Peyer's patch (tissue), 4 donors: Measurements from ENCODE around the gene PDCD2L. TPM values are rescaled to one million over a fixed set of nuclear protein-coding genes. Genes with fewer than 3 reads are reported as not detected.
A peak's percentile ranks its signal among the peaks of the same experiment; 100 is the strongest.

Experiments
- DNase-seq, 3 donors: peaks; one replicate each; pipeline ENCODE4 v3.0.0-alpha.2; 2017 to 2019
- H3K27ac ChIP-seq, 4 donors: fragments of 200-600 bp; sonication (generic); one replicate each; pipeline ENCODE4 v1.5.1; 2016 to 2019
- H3K27me3 ChIP-seq, 2 donors: fragments of 200-600 bp; sonication (generic); one replicate each; pipeline ENCODE4 v1.5.1; 2019
- H3K36me3 ChIP-seq, 3 donors: fragments of 200-600 bp; sonication (generic); one replicate each; pipeline ENCODE4 v1.5.1; 2016 to 2019
- H3K4me1 ChIP-seq, 4 donors: fragments of 200-600 bp; sonication (generic); one replicate each; pipeline ENCODE4 v1.5.1; 2016 to 2019
- H3K4me3 ChIP-seq, 4 donors: fragments of 200-600 bp; sonication (generic); 1 replicate in 3 of 4; 2 replicates in 1 of 4; pipeline ENCODE4 v1.5.1; 2016 to 2019; ENCODE audit warnings: mild to moderate bottlenecking in 1 of 4
- H3K9me3 ChIP-seq, 4 donors: fragments of 200-600 bp; sonication (generic); one replicate each; pipeline ENCODE4 v1.5.1; 2016 to 2019; ENCODE audit warnings: mild to moderate bottlenecking in 1 of 4
- CTCF ChIP-seq, 6 experiments: fragments of 450-650 bp in 4 of 6; fragments of 200-600 bp in 2 of 6; sonication (generic) in 1 of 6; IDR thresholded peaks; one replicate each; pipeline ENCODE4 v1.5.1; 2017 to 2019; ENCODE audit warnings: antibody characterized with exemption in 6 of 6, mild to moderate bottlenecking in 3 of 6, moderate library complexity in 1 of 6
- POLR2A ChIP-seq, 2 donors: fragments of 450-650 bp; IDR thresholded peaks; one replicate each; pipeline ENCODE4 v1.5.1; 2017; ENCODE audit warnings: antibody characterized with exemption in 2 of 2, mild to moderate bottlenecking in 2 of 2, moderate library complexity in 2 of 2
- total RNA-seq, 4 donors: library from RNA; depleted of rRNA; stranded (reverse); fragments of >200 nt; gene quantifications; one replicate each; pipeline ENCODE4 v1.1.0, GENCODE V29; 2016

The PDCD2L gene
- total RNA-seq, 4 donors from 2014 or later, result 8.6 to 14.0 (median 10.3) TPM

- Histone ChIP-seq H3K27me3 (no peaks in the 10 kb centered on the region), H3K4me1 (no peaks in the 10 kb centered on the region), H3K36me3 (peaks cover 0 to 5% (median 0%) of the 10 kb centered on the region in 3 donors), H3K9me3 (no peaks in the 10 kb centered on the region), H3K27ac (no peak overlapping the region), H3K4me3 (no peak overlapping the region)
- DNase-seq, result peak in 1 of 3 donors; percentile 13
- TF ChIP-seq POLR2A (IDR thresholded peaks at IDR 0.05) (no peak), CTCF (IDR thresholded peaks at IDR 0.05) (no peak)
Measured at GRCh38 chr19:34409189-34410164, 5.3 kb downstream of the PDCD2L start.

GRCh38 chr19:34411216-34411615 is 7.0 kb downstream of the PDCD2L start:
- peak in 1 of 3 donors; percentile 22 for DNase-seq
- H3K27ac ChIP-seq, result no peak overlapping the region
- peaks cover 0 to 11% (median 0%) of the 10 kb centered on the region in 3 donors for H3K36me3 ChIP-seq
- no peaks in the 10 kb centered on the region for H3K27me3 ChIP-seq
- no peak overlapping the region for H3K4me3 ChIP-seq
- no peaks in the 10 kb centered on the region for H3K9me3 ChIP-seq
- TF ChIP-seq POLR2A (IDR thresholded peaks at IDR 0.05), result no peak
- TF ChIP-seq CTCF (IDR thresholded peaks at IDR 0.05), result no peak
- no peaks in the 10 kb centered on the region for H3K4me1 ChIP-seq

- Histone ChIP-seq H3K27ac (no peak overlapping the region), H3K27me3 (no peaks in the 10 kb centered on the region), H3K4me1 (no peaks in the 10 kb centered on the region), H3K9me3 (no peaks in the 10 kb centered on the region), H3K36me3 (peaks cover 0 to 18% (median 0%) of the 10 kb centered on the region in 3 donors), H3K4me3 (no peak overlapping the region)
- DNase-seq, result peak in 1 of 3 donors; percentile 9
- no peak for TF ChIP-seq CTCF (IDR thresholded peaks at IDR 0.05)
Measured at GRCh38 chr19:34416021-34416545, 11.9 kb downstream of the PDCD2L start.

GRCh38 chr19:34418300-34418699 is 14.1 kb downstream of the PDCD2L start:
- no peak overlapping the region for H3K4me3 ChIP-seq
- no peaks in the 10 kb centered on the region for H3K27me3 ChIP-seq
- H3K9me3 ChIP-seq, result no peaks in the 10 kb centered on the region
- TF ChIP-seq CTCF (IDR thresholded peaks at IDR 0.05) (no peak), POLR2A (IDR thresholded peaks at IDR 0.05) (no peak)
- peaks cover 0 to 18% (median 0%) of the 10 kb centered on the region in 3 donors for H3K36me3 ChIP-seq
- no peak overlapping the region for H3K27ac ChIP-seq
- H3K4me1 ChIP-seq, result no peaks in the 10 kb centered on the region
- DNase-seq, result no peak

- no peak overlapping the region for H3K27ac ChIP-seq
- peaks cover 0 to 24% (median 7%) of the 10 kb centered on the region in 4 donors for H3K4me1 ChIP-seq
- H3K4me3 ChIP-seq, result no peak overlapping the region
- TF ChIP-seq POLR2A (IDR thresholded peaks at IDR 0.05) (no peak), CTCF (IDR thresholded peaks at IDR 0.05) (no peak)
- H3K9me3 ChIP-seq, result no peaks in the 10 kb centered on the region
- no peaks in the 10 kb centered on the region for H3K36me3 ChIP-seq
- H3K27me3 ChIP-seq, result no peaks in the 10 kb centered on the region
- no peak for DNase-seq
Measured at GRCh38 chr19:34426096-34426661, 22.0 kb downstream of the PDCD2L start.
